Measurements from ENCODE around the gene KLF5.
"Not testable (repeated sequence)": the region's sequence is repeated elsewhere in the genome, so short reads cannot be mapped to it uniquely, and the experiment has no call there.

The KLF5 gene

GRCh38 chr13:73088332-73088935 is 29.6 kb downstream of the KLF5 start:
- no peak for DNase-seq (ENCODE audit: low read depth in 2 of 2)

- no peak for DNase-seq (ENCODE audit: low read depth in 2 of 2)
These were observed 30.4 kb downstream of the KLF5 start for GRCh38 chr13:73089213-73089612.

DNA sequence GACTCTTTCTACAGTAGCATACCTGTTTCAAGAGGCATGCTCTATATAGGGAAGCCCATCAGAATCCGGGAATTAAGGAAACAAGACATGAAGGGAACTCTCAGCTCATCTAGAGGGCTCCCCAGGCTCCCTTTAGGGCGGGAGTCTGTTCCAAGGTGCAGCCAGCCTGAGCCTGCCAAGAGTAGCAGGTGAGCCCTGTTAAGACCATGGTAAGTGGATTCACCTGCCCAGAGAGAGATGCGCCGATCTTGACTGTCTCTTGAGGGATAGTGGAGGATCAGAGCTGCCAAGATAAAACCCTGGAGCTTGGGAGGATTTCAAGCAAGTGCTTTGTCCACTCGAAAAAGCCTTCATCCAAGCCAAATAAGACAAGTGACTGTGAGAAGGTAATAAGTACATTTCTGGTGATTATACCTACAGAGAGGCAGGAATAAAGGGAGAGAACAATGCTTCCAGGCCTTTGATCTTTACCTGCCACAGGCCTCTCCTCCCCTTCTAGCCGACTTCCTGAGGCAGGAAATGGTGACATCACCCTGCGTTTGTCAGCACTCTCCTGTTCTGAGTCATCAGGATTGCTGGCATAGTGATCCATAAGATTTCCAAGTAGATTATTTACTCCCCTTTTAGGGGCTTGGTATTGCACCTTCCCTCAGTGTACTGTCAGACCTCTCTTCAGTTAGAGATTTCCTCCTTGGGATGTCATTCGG is 31.5 kb downstream of the KLF5 start:
- no peak for DNase-seq (ENCODE audit: low read depth in 2 of 2)

DNA sequence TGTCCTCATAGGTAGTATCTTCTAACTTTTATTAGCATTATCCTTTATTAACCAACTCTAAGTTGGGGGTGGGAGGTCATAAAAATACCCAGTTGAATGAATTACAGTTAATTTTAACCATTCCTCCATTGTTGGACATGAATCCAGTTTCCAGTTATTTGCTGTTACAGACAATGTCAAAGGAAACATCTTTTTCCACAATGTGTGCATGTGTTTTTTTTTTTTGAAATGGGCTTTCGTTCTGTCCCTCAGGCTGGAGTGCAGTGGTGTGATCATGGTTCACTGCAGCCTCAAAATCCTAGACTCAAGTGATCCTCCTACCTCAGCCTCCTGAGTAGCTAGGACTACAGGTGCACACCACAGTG is 32.0 kb downstream of the KLF5 start:
- no peak for DNase-seq (ENCODE audit: low read depth in 2 of 2)

DNA sequence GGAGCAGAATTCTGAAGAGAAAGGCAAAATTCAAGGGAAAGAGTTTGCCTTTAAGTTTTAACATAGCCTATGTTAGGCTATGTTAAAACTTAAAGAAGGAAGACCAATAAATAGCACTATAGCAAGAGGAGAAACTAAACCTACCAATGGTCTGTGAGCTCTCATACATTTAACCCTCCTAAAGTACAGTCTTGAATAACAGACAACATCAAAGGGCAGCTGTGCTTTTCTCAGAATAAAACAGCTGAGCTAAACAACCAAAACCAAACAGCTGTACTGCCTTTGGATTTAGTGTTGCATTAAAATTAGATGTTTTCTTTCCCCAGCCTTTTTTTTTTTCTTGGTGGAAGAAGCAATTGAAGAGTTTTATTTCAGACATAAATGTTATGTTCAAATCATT is 34.0 kb downstream of the KLF5 start:
- DNase-seq (ENCODE audit: low read depth in 2 of 2), result no peak

- no peak for DNase-seq (ENCODE audit: low read depth in 2 of 2)
These were observed 37.4 kb downstream of the KLF5 start for GRCh38 chr13:73096173-73096572.

DNA sequence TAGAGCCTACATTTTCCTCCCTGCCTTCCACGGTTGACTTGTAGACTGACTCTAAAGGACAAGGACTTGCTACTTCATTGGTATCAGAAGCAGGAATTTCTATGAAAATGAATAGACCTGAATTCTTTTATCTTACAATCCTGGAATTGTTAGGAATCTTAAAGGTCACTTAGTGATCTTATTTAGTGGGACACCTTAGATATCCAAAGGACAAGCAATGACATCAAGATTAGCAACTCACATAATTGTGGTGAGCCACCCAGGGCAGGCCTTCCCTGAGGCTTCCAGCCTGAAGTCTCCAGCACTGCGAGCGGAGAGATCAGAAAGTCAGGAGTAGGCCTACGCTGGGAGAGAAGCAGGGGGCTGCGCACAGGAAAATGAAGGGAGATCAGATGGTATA is 37.8 kb downstream of the KLF5 start:
- no peak for DNase-seq (ENCODE audit: low read depth in 2 of 2)

- DNase-seq (ENCODE audit: low read depth in 2 of 2), result not testable (repeated sequence)
These were observed 42.0 kb downstream of the KLF5 start for GRCh38 chr13:73100781-73101180.

GRCh38 chr13:73101351-73102007 is 42.7 kb downstream of the KLF5 start:
- DNase-seq (ENCODE audit: low read depth in 2 of 2), result no peak

GRCh38 chr13:73103238-73103637 is 44.4 kb downstream of the KLF5 start:
- DNase-seq (ENCODE audit: low read depth in 2 of 2), result no peak

GRCh38 chr13:73106513-73107178 is 47.8 kb downstream of the KLF5 start:
- no peak for DNase-seq (ENCODE audit: low read depth in 2 of 2)

GRCh38 chr13:73107481-73107880 is 48.7 kb downstream of the KLF5 start:
- DNase-seq (ENCODE audit: low read depth in 2 of 2), result no peak

DNA sequence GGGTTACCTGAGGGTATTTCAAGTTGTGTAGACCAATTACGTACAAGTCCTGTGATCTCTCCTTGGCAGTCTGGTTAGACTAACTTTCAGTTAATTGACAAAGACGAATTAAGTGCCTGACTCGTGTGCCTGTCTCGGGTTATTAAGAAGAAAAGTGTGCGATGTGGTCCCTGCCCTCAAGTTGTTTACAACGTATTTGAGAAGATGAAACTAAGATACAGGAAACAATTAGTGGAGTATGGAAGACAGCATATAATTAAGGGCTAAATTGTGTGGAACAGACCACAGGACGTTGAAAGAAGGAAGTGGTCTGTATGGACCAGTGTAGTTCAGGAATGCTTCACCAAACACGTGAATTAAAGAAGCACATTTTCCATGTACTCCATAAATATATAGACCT is 49.2 kb downstream of the KLF5 start:
- no peak for DNase-seq (ENCODE audit: low read depth in 2 of 2)

GRCh38 chr13:73109288-73109899 is 50.6 kb downstream of the KLF5 start:
- no peak for DNase-seq (ENCODE audit: low read depth in 2 of 2)

- DNase-seq (ENCODE audit: low read depth in 2 of 2), result no peak
These were observed 51.2 kb downstream of the KLF5 start for GRCh38 chr13:73109969-73110368.

DNA sequence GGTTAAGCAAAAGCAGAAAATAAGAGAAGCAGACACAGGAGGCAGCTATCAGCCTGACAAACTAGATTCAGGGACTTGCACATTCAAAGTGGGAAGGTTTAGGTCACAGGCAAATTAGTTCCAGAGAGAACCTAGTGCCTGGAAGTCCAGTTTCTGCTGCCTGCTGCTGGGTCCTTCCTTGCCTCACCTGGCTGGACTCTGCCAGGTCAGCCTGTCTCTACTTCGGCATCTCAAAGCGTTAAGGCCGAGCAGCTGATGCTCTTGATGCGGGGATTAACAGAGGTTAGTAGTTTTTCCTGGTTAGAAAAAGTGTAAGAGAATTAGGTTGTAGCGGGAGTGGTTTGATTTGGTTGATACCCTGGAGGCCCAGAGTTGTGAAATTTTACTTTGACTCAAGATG is 52.0 kb downstream of the KLF5 start:
- no peak for DNase-seq (ENCODE audit: low read depth in 2 of 2)

- DNase-seq (ENCODE audit: low read depth in 2 of 2), result no peak
These were observed 52.5 kb downstream of the KLF5 start for GRCh38 chr13:73111331-73111730.

DNA sequence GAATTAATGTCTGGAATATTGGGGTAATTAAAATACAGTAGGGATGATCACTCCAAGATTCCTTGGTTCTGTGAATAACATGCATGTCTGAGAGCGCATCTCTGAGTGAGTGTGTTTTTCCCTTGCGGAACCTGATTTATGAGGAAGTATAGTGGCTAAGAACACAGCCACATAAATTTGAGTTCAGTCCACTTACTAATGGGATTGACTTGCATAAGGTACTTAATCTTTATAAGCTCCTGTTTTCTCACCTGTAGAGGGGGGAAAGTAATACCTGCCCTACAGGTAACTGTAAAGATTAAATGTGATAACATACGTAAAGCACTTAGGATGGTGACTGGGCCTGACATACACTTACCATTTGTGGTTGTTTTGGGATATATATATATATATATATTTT is 60.8 kb downstream of the KLF5 start:
- no peak for DNase-seq (ENCODE audit: low read depth in 2 of 2)
